NCI-H2029 (cell line): ENCODE measurements around the gene KDM6A.
"Not testable (repeated sequence)": the region's sequence is repeated elsewhere in the genome, so short reads cannot be mapped to it uniquely, and the experiment has no call there.

Source experiments
- DNase-seq: peaks from one replicate; lab custom pipeline; 2025; lab: John Stamatoyannopoulos, UW

The KDM6A gene

GRCh38 chrX:44961817-44962607 lies 89.0 kb downstream of the KDM6A start:
- DNase-seq = no peak

DNA sequence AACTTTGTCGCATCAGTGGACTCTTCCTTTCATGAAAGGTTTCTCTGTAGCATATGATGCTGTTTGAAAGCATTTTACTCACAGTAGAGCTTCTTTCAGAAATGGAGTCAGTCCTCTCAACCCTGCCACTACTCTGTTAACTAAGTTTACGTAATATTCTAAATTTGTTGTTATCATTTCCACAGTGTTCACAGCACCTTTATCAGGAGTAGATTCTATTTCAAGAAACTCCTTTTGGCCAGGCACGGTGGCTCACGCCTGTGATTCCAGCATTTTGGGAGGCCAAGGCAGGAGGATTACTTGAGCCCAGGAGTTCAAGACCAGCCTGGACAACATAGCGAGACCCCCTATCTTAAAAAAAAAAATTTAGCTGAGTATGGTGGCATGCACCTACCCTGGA lies 90.0 kb downstream of the KDM6A start:
- no peak for DNase-seq

- no peak for DNase-seq
Observed at GRCh38 chrX:44967221-44967620, 94.2 kb downstream of the KDM6A start.

- DNase-seq = no peak
Observed at GRCh38 chrX:44970709-44971108, 97.7 kb downstream of the KDM6A start.

DNA sequence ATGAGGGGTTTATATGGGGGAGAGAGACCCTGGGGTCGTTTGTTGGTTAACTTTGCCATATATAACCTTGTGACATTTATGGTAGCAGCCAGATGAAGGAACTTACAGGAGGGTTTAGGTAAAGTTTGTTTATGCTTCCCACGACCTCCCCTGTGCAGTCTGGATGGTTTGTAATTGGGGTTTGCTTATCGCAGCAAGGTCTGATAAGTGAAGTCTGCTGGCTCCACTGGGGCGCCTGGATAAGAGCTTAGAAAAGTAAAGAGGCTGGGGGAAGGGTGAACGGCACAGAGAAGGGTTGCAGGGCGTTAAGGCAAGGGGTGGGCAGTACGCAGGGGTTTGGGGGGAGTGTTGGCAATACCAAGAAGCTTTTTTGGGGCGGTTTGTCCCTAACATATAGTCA lies 98.7 kb downstream of the KDM6A start:
- no peak for DNase-seq

DNA sequence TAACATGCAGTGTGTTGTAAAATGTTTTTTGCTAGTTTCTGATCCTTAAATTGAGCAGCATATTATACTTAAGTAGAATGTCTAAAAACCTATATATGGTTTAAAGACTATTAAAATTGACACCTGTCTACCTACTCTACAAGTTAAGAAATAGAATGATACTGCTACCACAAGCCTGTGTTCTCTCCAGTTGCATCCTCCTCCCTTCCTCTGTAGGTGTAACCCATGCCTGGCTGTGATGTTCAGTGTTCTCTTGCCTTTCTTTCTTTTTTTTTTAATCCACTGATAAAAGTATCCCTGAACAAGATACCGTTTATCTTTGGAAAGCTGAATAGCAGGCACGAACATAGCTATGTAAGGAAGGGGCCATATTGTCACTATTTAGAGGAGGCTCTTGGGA lies 99.1 kb downstream of the KDM6A start:
- DNase-seq = no peak

GRCh38 chrX:44973420-44973932 lies 100.5 kb downstream of the KDM6A start:
- no peak for DNase-seq

GRCh38 chrX:44974451-44974850 lies 101.5 kb downstream of the KDM6A start:
- DNase-seq = no peak

DNA sequence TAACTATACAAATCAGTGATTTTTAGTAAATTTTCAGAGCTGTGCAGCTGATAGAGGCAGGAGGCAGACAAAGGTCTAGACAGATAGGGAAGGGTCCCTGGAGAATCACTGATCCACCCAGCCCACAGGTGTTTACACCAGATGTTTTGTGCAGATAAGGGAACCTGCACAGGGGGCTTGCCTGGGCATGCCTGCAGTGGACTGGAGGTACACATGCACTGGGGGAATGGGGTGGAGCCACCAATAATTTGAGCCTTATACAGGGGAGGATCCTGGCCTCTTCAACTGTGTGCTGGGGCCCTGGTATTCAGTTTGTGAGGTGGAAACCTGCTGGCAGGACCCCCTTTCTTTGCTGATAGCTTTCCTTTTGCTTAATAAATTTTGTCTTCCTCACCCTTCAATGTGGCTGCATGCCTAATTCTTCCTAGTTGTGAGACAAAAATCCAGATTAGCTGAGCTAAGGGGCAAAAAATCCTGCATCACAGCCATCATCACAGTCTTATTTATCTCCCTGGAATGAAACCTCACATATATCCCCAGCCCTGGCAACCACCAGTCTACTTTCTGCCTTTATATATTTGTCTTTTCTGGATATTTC lies 102.8 kb downstream of the KDM6A start:
- no peak for DNase-seq

GRCh38 chrX:44978976-44979375 lies 106.0 kb downstream of the KDM6A start:
- DNase-seq = no peak

- DNase-seq = no peak
Observed at GRCh38 chrX:44980403-44980802, 107.4 kb downstream of the KDM6A start.

GRCh38 chrX:44980883-44981282 lies 107.9 kb downstream of the KDM6A start:
- DNase-seq = no peak

DNA sequence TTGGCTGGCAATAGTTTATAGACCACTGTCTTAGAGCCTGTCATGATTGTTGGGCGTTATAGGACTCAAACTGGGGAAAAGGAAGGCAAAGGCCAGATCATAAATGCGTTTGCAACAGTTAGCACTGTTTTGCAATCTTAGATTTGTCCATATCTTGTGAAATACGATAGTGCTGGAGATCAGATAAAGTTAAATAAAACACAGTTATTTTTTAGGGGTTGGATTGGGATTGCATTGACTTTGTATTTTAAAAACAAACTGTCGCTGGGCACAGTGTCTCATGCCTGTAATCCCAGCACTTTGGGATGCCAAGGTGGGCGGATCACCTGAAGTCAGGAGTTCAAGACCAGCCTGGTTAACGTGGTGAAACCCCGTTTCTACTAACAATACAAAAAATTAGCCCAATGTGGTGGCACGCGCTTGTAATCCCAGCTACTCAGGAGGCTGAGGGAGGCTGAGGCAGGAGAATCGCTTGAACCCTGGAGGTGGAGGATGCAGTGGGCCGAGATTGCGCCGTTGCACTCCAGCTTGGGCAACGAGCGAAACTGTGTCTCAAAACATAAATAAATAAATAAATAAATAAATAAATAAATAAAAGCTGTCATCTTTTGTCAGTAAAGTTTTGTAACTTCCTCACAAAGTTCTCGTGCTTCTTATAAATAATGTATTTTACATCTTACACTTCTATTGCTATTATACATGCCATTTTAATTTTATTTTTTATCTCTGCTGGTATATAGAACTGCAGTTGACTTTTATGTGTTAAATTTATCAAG lies 117.2 kb downstream of the KDM6A start:
- DNase-seq = no peak

- no peak for DNase-seq
Observed at GRCh38 chrX:44992775-44993174, 119.8 kb downstream of the KDM6A start.

- no peak for DNase-seq
Observed at GRCh38 chrX:44996277-44996676, 123.3 kb downstream of the KDM6A start.

DNA sequence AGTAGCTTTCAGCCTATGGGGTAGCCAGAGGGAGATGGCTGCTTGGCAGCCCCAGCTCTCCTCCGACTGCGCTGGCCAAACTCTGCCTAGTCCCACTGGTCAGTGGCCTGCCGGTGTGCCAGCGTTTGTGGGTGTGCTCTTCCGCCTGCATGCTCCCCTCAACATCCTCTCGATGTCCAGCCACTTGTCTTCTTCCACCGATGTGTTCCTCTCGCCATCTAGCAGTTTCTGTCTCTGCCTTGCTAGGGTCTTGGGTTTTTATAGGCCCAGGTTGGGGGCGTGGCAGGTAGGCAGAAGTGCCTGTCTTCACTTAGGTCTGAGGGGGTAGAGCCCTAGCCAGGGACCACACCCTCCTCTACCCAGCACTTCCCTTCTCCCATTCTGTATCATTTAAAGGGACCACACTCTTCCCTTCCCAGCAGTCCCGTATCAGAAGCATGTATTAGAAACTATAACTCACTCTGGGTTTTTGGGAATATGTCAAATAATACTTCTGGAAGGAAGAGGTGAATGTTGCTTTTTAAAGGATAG lies 124.4 kb downstream of the KDM6A start:
- no peak for DNase-seq

- DNase-seq = no peak
Observed at GRCh38 chrX:44997888-44998287, 124.9 kb downstream of the KDM6A start.

GRCh38 chrX:44999237-44999636 lies 126.2 kb downstream of the KDM6A start:
- DNase-seq = not testable (repeated sequence)

DNA sequence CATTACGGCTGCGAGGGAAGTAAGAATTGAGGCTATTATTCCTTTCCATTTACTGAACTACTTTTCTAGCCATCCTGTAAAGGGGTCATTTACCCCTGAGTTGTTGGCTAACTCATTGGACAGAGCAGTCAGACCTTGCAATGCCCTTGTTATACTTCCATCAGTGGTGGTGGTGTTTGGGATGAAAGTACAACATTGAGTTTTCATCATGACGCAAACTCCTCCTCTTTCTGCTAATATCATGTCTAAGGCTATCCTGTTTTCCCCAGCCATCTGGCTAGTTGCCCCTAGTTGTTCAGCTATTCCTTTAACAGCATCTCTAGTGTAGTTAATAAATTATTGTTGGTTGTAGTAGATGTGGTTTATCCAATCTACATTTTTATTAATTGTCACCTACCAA lies 126.9 kb downstream of the KDM6A start:
- not testable (repeated sequence) for DNase-seq

DNA sequence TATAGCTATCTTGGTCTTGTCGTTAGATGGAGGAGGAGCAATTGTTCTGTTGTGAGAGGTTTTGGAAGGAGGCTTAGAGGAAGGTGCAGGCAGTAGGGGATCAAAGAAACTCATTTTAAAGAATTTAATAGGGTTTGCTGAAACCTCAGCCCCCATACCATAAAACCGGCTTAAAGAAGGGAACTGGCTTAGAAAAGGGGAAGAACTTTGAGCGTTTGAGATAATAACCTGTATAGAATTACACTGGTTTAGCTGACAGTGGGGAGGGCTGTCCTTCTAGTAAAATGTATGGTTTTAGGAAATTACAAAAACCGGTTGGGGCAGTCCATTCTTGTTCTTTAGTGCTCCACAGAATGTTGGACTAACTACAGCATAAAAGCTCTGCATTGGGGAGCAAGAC lies 128.1 kb downstream of the KDM6A start:
- no peak for DNase-seq

DNA sequence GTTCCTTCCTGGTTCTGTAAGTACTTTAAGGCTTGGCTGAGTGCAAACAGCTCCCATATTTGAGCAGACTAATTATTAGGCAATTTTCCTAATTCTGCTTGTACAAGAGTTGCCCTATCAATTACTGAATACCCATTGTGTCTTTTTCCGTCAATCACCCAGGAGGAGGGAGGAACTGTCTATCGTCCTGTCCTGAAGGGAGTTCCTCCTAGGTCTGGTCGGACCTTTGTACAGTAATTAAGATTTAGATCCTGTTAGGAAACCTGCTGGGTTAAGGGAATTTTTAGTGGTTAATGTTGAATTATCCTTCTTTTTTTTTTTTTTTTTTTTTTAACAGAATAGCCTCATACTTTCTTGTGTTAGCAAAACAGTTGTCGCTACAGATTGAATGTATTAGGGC lies 130.1 kb downstream of the KDM6A start:
- no peak for DNase-seq

GRCh38 chrX:45006002-45006800 lies 133.2 kb downstream of the KDM6A start:
- no peak for DNase-seq
